Kidney epithelial cell (primary cell): Measurements from ENCODE around the gene ZNF669. TPM values are rescaled to one million over a fixed set of nuclear protein-coding genes. Genes with fewer than 3 reads are reported as not detected.

Experiments
- DNase-seq: peaks from one replicate; pipeline ENCODE4 v3.0.0-alpha.2; 2010; ENCODE audit warnings: low read depth
- H3K27me3 ChIP-seq: 2 replicates; pipeline ENCODE4 v1.6.0; 2011; ENCODE audit warnings: low read length; ENCODE audit not compliant: control insufficient read depth, insufficient read depth
- H3K36me3 ChIP-seq: 2 replicates; pipeline ENCODE4 v1.5.1; 2011; ENCODE audit warnings: low read length; ENCODE audit not compliant: control insufficient read depth, insufficient read depth
- H3K4me3 ChIP-seq: 2 replicates; pipeline ENCODE4 v1.5.1; 2011; ENCODE audit warnings: low read depth, mild to moderate bottlenecking, control low read depth, low read length
- CTCF ChIP-seq: IDR thresholded peaks from 2 replicates; pipeline ENCODE4 v1.5.1; 2011; ENCODE audit warnings: mild to moderate bottlenecking, moderate library complexity, low read length, control low read depth, inconsistent platforms; ENCODE audit not compliant: insufficient read depth, poor library complexity, severe bottlenecking
- total RNA-seq: library from RNA; depleted of rRNA; stranded (reverse); fragments of >200 nt; gene quantifications from 2 replicates; pipeline ENCODE4 v1.2.3, GENCODE V29; 2015

The ZNF669 gene
- total RNA-seq, 1 donor from 2014 or later = 21.0 TPM

DNA sequence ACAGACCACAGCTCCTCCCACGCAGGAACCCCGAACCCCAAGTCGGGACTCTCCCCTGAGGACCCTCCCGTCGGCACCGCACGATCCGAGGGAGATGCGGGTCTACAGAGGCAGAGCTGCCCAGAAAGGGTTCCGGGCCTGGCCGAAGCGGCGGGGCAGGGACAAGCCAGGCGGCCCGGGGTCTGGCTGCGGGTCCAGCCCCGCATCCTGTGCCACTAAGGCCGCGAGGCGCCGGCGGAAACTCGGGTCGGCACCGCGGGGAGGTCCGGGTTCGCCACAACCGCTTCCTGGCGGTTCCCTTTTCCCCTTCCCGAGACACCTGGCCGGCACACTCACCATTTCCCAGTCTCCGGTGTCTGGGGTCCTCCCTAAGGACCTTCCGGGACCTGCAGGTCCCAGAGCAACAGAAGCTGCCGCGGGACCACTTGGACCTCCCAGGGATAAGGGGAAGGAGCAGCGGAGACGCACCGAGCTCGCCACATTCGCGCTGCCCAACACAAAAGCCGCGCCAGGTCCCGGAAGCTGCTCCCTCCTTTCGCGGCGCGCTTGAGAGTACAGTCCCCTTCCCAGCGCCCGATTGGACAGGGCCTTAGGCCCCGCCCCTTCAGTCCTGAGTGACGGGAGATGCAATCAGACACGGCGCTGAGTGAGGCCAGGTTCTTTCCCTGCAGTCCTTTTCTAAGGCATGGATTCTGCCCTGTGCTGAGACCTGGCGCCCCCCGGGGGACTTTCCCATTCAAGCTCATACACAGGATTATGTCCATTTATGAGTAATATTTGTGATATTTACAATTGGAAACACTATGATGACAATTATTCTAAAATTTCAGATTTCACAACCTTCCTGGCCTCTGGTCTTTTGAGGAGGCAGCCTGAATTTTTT is 25.7 kb downstream of the ZNF669 start, which contains the start of gene ZNF670:
Gene ZNF670 (minus strand): TSS at position 554 of the 883 bp plus-strand sequence. CDS start 215 bp downstream, at position 339.
- no peaks in the 10 kb centered on the region for H3K36me3 ChIP-seq
- TF ChIP-seq CTCF = peak; percentile 51
- DNase-seq = peak; percentile 87
- H3K27me3 ChIP-seq = no peaks in the 10 kb centered on the region
- H3K4me3 ChIP-seq = peak within 1 kb of the TSS; percentile 94

GRCh38 chr1:247077876-247078257 is 26.3 kb downstream of the ZNF669 start:
- no peak for DNase-seq
- Histone ChIP-seq H3K4me3 (peak overlapping the region; percentile 94), H3K36me3 (no peaks in the 10 kb centered on the region), H3K27me3 (no peaks in the 10 kb centered on the region)
- no peak for TF ChIP-seq CTCF

DNA sequence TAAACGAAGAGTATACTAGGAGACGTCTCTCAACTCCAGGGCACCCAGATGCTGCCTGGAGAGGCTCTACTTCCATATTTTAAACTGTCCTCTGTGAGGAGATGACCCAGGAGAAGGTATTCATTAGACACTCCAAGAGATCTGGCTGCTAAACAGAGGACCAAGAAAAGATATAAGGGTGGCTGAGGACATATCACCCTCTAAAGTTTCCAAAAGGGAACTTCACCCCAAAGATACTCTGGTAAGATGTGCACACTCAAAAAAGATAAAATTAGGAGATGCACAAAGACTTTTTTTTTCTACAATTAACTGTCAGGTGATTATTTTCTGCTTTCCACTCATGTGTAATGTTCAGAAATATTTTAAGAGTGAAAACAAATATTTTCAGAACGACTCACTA is 26.9 kb downstream of the ZNF669 start:
- no peak for DNase-seq
- no peaks in the 10 kb centered on the region for H3K27me3 ChIP-seq
- H3K4me3 ChIP-seq = no peak overlapping the region
- no peak for TF ChIP-seq CTCF
- H3K36me3 ChIP-seq = no peaks in the 10 kb centered on the region

DNA sequence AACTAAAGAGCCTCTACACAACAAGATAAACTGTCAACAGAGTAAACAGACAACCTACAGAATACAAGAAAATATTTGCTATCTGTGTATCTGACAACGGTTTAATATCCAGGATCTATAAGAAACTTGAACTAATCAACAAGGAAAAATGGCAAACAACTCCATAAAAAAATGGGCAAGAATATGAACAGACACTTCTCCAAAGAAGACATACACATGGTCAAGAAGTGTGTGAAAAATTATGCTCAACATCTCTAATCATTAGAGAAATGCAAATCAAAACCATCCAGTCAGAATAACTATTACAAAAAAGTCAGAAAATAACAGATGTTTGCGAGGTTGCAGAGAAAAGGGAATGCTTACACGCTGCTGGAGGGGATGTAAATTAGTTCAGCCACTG is 33.5 kb downstream of the ZNF669 start:
- no peak for DNase-seq

DNA sequence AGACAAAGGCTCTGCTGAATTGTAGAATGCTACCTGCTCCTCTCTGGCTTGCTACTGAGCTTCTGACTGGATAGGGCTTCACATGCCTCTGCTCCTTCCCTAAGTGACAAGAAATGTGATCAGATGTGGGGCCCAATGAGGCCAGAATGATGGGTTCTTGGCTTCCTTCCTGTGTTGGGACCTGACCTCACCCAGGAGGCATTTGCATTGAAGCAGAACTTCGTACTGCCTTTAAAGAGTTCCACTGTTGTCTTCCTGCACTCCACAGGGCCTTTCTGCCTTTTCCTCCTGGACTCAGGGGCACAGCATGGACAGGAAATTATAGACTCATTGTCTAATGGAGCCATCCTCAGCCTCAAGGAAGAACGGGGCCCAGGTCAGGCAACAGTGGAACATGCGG is 39.9 kb downstream of the ZNF669 start:
- no peak overlapping the region for H3K4me3 ChIP-seq
- DNase-seq = no peak
- no peak for TF ChIP-seq CTCF
- H3K27me3 ChIP-seq = no peaks in the 10 kb centered on the region
- no peaks in the 10 kb centered on the region for H3K36me3 ChIP-seq

More for the DNA sequence above, 33.5 kb downstream of the ZNF669 start:
- H3K36me3 ChIP-seq = no peaks in the 10 kb centered on the region
- no peak overlapping the region for H3K4me3 ChIP-seq
- H3K27me3 ChIP-seq = no peaks in the 10 kb centered on the region
- no peak for TF ChIP-seq CTCF
